HCT116 (cell line): ENCODE results near the gene DRICH1. TPM values are rescaled to one million over a fixed set of nuclear protein-coding genes. Genes with fewer than 3 reads are reported as not detected.

ENCODE experiments used
- ATAC-seq: fragments of 200-7000 bp; cut with Tn5 transposase; 2 replicates; pipeline ENCODE4 v1.9.1; 2020; ENCODE audit warnings: mild to moderate bottlenecking, moderate library complexity
- BruUV-seq: library from RNA; stranded (reverse); fragments of 400-500 nt; replicated peaks from 2 replicates; lab custom pipeline; 2021; lab: Mats Ljungman, UMichigan
- CTCF ChIA-PET: fragments of 300-600 bp; sonication (Branson Sonifier 250); formaldehyde crosslinking; loops from one replicate; lab custom pipeline; 2021; ENCODE audit warnings: antibody characterized with exemption; lab: Charles Lee
- POLR2A ChIA-PET: fragments of 300-600, 350-600 bp; sonication (Branson Sonifier 250); formaldehyde crosslinking; loops from one replicate; lab custom pipeline; 2021; ENCODE audit warnings: antibody characterized with exemption; lab: Charles Lee
- RAD21 ChIA-PET, 2 experiments: fragments of 300-600 bp; sonication (Branson Sonifier 250); formaldehyde crosslinking; loops; one replicate each; lab custom pipeline; 2023; ENCODE audit warnings: low total read pairs in 2 of 2; ENCODE audit not compliant: uncharacterized antibody in 2 of 2, unreplicated experiment in 2 of 2, low non-redundant PET in 1 of 2; lab: Charles Lee
- DNase-seq: peaks from one replicate; pipeline ENCODE4 v3.0.0-alpha.2; 2010; ENCODE audit warnings: low read depth, low spot score
- H2AFZ ChIP-seq: fragments of 200-600 bp; shearing (Covaris generic), sonication (generic); 2 replicates; pipeline ENCODE4 v1.6.1; 2017; ENCODE audit warnings: low read depth, mixed run types, mixed read lengths, antibody characterized with exemption, low read length; ENCODE audit not compliant: poor library complexity, severe bottlenecking
- H3K27ac ChIP-seq: 2 replicates; pipeline ENCODE4 v1.5.1; 2012; ENCODE audit warnings: low read depth, low read length
- H3K27me3 ChIP-seq: fragments of 200-600 bp; sonication (generic); 2 replicates; pipeline ENCODE4 v1.6.1; 2016; ENCODE audit warnings: mixed run types, low read length, mixed read lengths; ENCODE audit not compliant: insufficient read depth
- H3K36me3 ChIP-seq, 2 experiments: fragments of 200-500 bp in 1 of 2; fragments of 200-600 bp in 1 of 2; sonication (Bioruptor generic) in 1 of 2; sonication (generic) in 1 of 2; 2 replicates each; pipeline versions ENCODE4 v1.5.1 to v1.6.1; 2014 to 2016; ENCODE audit warnings: low read length in 2 of 2, inconsistent platforms in 1 of 2, mixed read lengths in 1 of 2, mixed run types in 1 of 2; ENCODE audit not compliant: insufficient read depth in 2 of 2, control insufficient read depth in 1 of 2
- H3K4me1 ChIP-seq, 2 experiments: fragments of 200-600 bp in 1 of 2; sonication (generic) in 1 of 2; 2 replicates each; pipeline versions ENCODE4 v1.5.1 to v1.6.1; 2012 to 2017; ENCODE audit warnings: low read length in 2 of 2, inconsistent platforms in 1 of 2, mild to moderate bottlenecking in 1 of 2, mixed read lengths in 1 of 2, mixed run types in 1 of 2, moderate library complexity in 1 of 2; ENCODE audit not compliant: insufficient read depth in 2 of 2, control insufficient read depth in 1 of 2
- H3K4me2 ChIP-seq: fragments of 200-600 bp; sonication (generic); 2 replicates; pipeline ENCODE4 v1.6.1; 2017; ENCODE audit warnings: mixed run types, low read length, mixed read lengths
- H3K4me3 ChIP-seq, 2 experiments: fragments of 200-600 bp in 1 of 2; sonication (generic) in 1 of 2; replicated peaks in 1 of 2; 2 replicates each; pipeline ENCODE4 v1.5.1; 2011 to 2016; ENCODE audit warnings: low read length in 2 of 2, control low read depth in 1 of 2, low read depth in 1 of 2, mild to moderate bottlenecking in 1 of 2, mixed read lengths in 1 of 2, mixed run types in 1 of 2
- H3K79me2 ChIP-seq: fragments of 200-600 bp; sonication (generic); 2 replicates; pipeline ENCODE4 v1.6.1; 2017; ENCODE audit warnings: mild to moderate bottlenecking, mixed run types, low read length, moderate library complexity, mixed read lengths; ENCODE audit not compliant: insufficient read depth
- H3K9ac ChIP-seq: fragments of 200-600 bp; sonication (generic); 2 replicates; pipeline ENCODE4 v1.6.1; 2016; ENCODE audit warnings: low read length, mixed read lengths
- H3K9me2 ChIP-seq: fragments of 200-600 bp; sonication (generic), shearing (Covaris generic); 2 replicates; pipeline ENCODE4 v1.6.1; 2017; ENCODE audit warnings: mixed run types, mild to moderate bottlenecking, moderate library complexity; ENCODE audit not compliant: insufficient read depth
- H3K9me3 ChIP-seq, 2 experiments: fragments of 200-500 bp in 1 of 2; fragments of 200-600 bp in 1 of 2; sonication (Bioruptor generic) in 1 of 2; sonication (generic) in 1 of 2; 2 replicates each; pipeline ENCODE4 v1.6.1; 2014 to 2017; ENCODE audit warnings: low read length in 2 of 2, mixed read lengths in 2 of 2, inconsistent platforms in 1 of 2, low read depth in 1 of 2, mild to moderate bottlenecking in 1 of 2, mixed run types in 1 of 2, moderate library complexity in 1 of 2; ENCODE audit not compliant: control insufficient read depth in 1 of 2, insufficient read depth in 1 of 2
- H4K20me1 ChIP-seq: fragments of 200-600 bp; sonication (generic), shearing (Covaris generic); 2 replicates; pipeline ENCODE4 v1.6.1; 2017; ENCODE audit warnings: mixed run types, mild to moderate bottlenecking, moderate library complexity; ENCODE audit not compliant: insufficient read depth
- CBX3 ChIP-seq: IDR thresholded peaks from 2 replicates; pipeline ENCODE4 v1.6.1; 2012; ENCODE audit warnings: low read depth
- CEBPB ChIP-seq: IDR thresholded peaks from 2 replicates; pipeline ENCODE4 v1.6.1; 2012; ENCODE audit warnings: low read depth
- CTCF ChIP-seq, 3 experiments: fragments of 200-600 bp in 1 of 3; sonication (generic) in 1 of 3; IDR thresholded peaks in 2 of 3; conservative IDR thresholded peaks in 1 of 3; 2 replicates each; pipeline ENCODE4 v1.5.1; 2012 to 2017; ENCODE audit warnings: low read depth in 2 of 3, low read length in 2 of 3, antibody characterized with exemption in 1 of 3, borderline replicate concordance in 1 of 3, control low read depth in 1 of 3, mild to moderate bottlenecking in 1 of 3, mixed read lengths in 1 of 3, mixed run types in 1 of 3, moderate library complexity in 1 of 3; ENCODE audit not compliant: insufficient read depth in 1 of 3
- EGR1 ChIP-seq: IDR thresholded peaks from 2 replicates; pipeline ENCODE4 v1.6.1; 2012; ENCODE audit warnings: low read depth
- ELF1 ChIP-seq: IDR thresholded peaks from 2 replicates; pipeline ENCODE4 v1.6.1; 2012; ENCODE audit warnings: low read depth, borderline replicate concordance
- EZH2 ChIP-seq: fragments of 200-600 bp; sonication (generic); IDR thresholded peaks from 2 replicates; pipeline ENCODE4 v1.6.1; 2017; ENCODE audit warnings: antibody characterized with exemption, mixed run types
- FOSL1 ChIP-seq: IDR thresholded peaks from 2 replicates; pipeline ENCODE4 v1.6.1; 2012; ENCODE audit warnings: low read depth
- JUND ChIP-seq: IDR thresholded peaks from 2 replicates; pipeline ENCODE4 v1.6.1; 2012
- MAX ChIP-seq: IDR thresholded peaks from 2 replicates; pipeline ENCODE4 v1.6.1; 2012
- POLR2A ChIP-seq: IDR thresholded peaks from 2 replicates; pipeline ENCODE4 v1.7.0; 2011; ENCODE audit warnings: borderline replicate concordance; ENCODE audit not compliant: insufficient read depth, insufficient read length; ENCODE audit errors: extremely low read depth
- POLR2AphosphoS5 ChIP-seq: IDR thresholded peaks from 2 replicates; pipeline ENCODE4 v1.6.1; 2011; ENCODE audit warnings: mild to moderate bottlenecking, low read depth, low read length, moderate library complexity
- SIN3A ChIP-seq: IDR thresholded peaks from 2 replicates; pipeline ENCODE4 v1.6.1; 2012; ENCODE audit warnings: low read depth
- SP1 ChIP-seq: IDR thresholded peaks from 2 replicates; pipeline ENCODE4 v1.6.1; 2012; ENCODE audit warnings: low read depth
- YY1 ChIP-seq: IDR thresholded peaks from 2 replicates; pipeline ENCODE4 v1.6.1; 2011; ENCODE audit warnings: low read length, low read depth, moderate library complexity, mild to moderate bottlenecking; ENCODE audit not compliant: insufficient replicate concordance; ENCODE audit errors: extremely low read depth
- ZFX ChIP-seq: fragments of 450-650 bp; IDR thresholded peaks from 2 replicates; pipeline ENCODE4 v1.6.1; 2017
- intact Hi-C: fragments of 100-400 bp; cut with micrococcal nuclease; formaldehyde crosslinking; loops from 2 replicates; pipeline ENCODE4 v1.10.0; 2022
- total RNA-seq: library from RNA; stranded (reverse); gene quantifications from one replicate; pipeline ENCODE4 v1.2.1, GENCODE V29; 2021; ENCODE audit not compliant: unreplicated experiment
- TF ChIP-seq, protein P1 (sequence below): IDR thresholded peaks from 2 replicates; pipeline ENCODE4 v1.6.1; 2012; ENCODE audit warnings: low read depth
- TF ChIP-seq, protein P2 (sequence below): IDR thresholded peaks from 2 replicates; pipeline ENCODE4 v1.6.1; 2012

Gene DRICH1
- total RNA-seq, 1 experiment from 2014 or later, result 0.44 TPM

DNA sequence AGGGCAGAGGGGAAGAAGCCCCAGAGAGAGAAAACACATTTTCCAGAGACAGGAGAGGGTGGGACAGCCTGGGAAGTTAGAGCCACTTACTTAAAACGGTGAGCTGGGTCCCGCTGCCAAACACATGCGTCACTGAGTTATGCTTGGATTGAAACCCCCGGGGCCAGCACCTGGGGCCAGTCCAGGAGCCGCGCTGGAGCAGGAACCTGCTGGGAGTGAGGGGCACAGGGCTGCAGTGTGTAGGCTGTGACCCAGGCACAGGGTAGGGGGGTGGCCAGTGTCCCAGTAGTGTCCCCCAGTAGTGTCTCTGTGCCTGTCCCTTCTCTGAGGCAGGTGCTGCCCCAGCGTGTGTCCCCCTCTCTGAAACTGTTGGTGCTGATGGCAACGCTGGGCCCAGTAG lies 57.2 kb downstream of the DRICH1 start:
- no peaks in the 10 kb centered on the region for H3K9me3 ChIP-seq
- no TSS peak for BruUV-seq
- H3K4me1 ChIP-seq, result no peaks in the 10 kb centered on the region
- no peak for ATAC-seq
- H3K79me2 ChIP-seq, result no peaks in the 10 kb centered on the region
- ChIA-PET POLR2A (no interaction called here), RAD21 (no interaction called here), CTCF (no interaction called here)
- TF ChIP-seq EGR1 (no peak), ZFX (no peak), POLR2A (no peak), CEBPB (no peak), EZH2 (no peak)
- H4K20me1 ChIP-seq, result no peaks in the 10 kb centered on the region
- intact Hi-C loops, result no loop called here
- no peak overlapping the region for H3K4me3 ChIP-seq
- no peak for DNase-seq
- H2AFZ ChIP-seq, result no peak overlapping the region
- H3K36me3 ChIP-seq, result no peaks in the 10 kb centered on the region
- H3K9ac ChIP-seq, result no peak overlapping the region
- no peak overlapping the region for H3K4me2 ChIP-seq
- H3K9me2 ChIP-seq, result no peaks in the 10 kb centered on the region
- no peak overlapping the region for H3K27ac ChIP-seq
- no peaks in the 10 kb centered on the region for H3K27me3 ChIP-seq

DNA sequence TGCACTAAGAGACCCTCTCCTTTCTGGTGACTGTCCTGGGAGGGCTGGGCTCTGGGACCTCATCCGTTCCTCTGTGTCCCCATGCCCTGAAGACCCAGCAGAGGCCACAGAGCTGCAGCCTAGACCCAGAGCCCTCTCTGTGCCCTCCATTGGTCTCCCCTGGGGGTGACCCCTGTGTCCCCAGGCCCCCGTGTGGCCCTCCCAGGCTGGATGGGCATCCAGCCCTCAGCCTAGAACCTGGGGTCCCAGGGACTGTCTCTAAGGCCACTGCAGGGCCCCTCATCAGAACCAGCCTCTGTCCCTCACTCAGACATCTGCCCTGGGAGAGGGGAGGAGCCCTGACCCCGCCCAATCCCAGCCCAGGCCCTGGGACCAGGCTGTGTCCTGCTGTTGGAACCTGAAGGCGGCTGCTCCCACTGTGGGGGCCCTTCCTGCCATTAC lies 57.7 kb downstream of the DRICH1 start:
- Histone ChIP-seq H3K79me2 (no peaks in the 10 kb centered on the region), H3K9me2 (no peaks in the 10 kb centered on the region), H3K27ac (no peak overlapping the region), H3K4me3 (no peak overlapping the region), H3K4me2 (no peak overlapping the region), H3K9ac (no peak overlapping the region)
- no peak for DNase-seq
- no TSS peak for BruUV-seq
- CTCF ChIA-PET, result no interaction called here
- TF ChIP-seq YY1 (no peak), ELF1 (no peak), ZFX (no peak), CBX3 (no peak), EZH2 (no peak), CEBPB (no peak), SIN3A (no peak), FOSL1 (no peak), EGR1 (no peak), MAX (no peak), POLR2AphosphoS5 (no peak), CTCF (IDR thresholded peaks at IDR 0.05 in 2 of 3, conservative IDR thresholded peaks at IDR 0.05 in 1 of 3; ENCODE audit: borderline replicate concordance in 1 of 3, insufficient read depth in 1 of 3, low read depth in 2 of 3, low read length in 2 of 3) (no peak), SP1 (no peak), JUND (no peak)
- TF ChIP-seq, protein P1, sequence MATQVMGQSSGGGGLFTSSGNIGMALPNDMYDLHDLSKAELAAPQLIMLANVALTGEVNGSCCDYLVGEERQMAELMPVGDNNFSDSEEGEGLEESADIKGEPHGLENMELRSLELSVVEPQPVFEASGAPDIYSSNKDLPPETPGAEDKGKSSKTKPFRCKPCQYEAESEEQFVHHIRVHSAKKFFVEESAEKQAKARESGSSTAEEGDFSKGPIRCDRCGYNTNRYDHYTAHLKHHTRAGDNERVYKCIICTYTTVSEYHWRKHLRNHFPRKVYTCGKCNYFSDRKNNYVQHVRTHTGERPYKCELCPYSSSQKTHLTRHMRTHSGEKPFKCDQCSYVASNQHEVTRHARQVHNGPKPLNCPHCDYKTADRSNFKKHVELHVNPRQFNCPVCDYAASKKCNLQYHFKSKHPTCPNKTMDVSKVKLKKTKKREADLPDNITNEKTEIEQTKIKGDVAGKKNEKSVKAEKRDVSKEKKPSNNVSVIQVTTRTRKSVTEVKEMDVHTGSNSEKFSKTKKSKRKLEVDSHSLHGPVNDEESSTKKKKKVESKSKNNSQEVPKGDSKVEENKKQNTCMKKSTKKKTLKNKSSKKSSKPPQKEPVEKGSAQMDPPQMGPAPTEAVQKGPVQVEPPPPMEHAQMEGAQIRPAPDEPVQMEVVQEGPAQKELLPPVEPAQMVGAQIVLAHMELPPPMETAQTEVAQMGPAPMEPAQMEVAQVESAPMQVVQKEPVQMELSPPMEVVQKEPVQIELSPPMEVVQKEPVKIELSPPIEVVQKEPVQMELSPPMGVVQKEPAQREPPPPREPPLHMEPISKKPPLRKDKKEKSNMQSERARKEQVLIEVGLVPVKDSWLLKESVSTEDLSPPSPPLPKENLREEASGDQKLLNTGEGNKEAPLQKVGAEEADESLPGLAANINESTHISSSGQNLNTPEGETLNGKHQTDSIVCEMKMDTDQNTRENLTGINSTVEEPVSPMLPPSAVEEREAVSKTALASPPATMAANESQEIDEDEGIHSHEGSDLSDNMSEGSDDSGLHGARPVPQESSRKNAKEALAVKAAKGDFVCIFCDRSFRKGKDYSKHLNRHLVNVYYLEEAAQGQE, result no peak
- TF ChIP-seq, protein P2, sequence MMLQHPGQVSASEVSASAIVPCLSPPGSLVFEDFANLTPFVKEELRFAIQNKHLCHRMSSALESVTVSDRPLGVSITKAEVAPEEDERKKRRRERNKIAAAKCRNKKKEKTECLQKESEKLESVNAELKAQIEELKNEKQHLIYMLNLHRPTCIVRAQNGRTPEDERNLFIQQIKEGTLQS, result no peak
- TF ChIP-seq, all 23 proteins: peak for 0
- Histone ChIP-seq H2AFZ (no peak overlapping the region), H3K4me1 (no peaks in the 10 kb centered on the region), H3K27me3 (no peaks in the 10 kb centered on the region), H3K9me3 (no peaks in the 10 kb centered on the region), H4K20me1 (no peaks in the 10 kb centered on the region), H3K36me3 (no peaks in the 10 kb centered on the region)
- no peak for ATAC-seq
- POLR2A ChIA-PET, result no interaction called here
- intact Hi-C loops, result no loop called here
- RAD21 ChIA-PET, result no interaction called here
